ENCODE measurements around the gene SP4.

SP4 gene

GRCh38 chr7:21427871-21428658 lies at the start of gene SP4:
Gene SP4, plus strand, starts transcription at chr7:21428083. Its CDS starts 169 bp downstream, at chr7:21428252.
- DNase-seq, result peak; percentile 95

GRCh38 chr7:21383227-21384220 lies 44.4 kb upstream of the SP4 start:
- DNase-seq, result no peak

GRCh38 chr7:21393937-21394336 lies 33.9 kb upstream of the SP4 start:
- no peak for DNase-seq

- DNase-seq, result no peak
Observed at GRCh38 chr7:21401944-21402343, 25.9 kb upstream of the SP4 start.

- no peak for DNase-seq
Observed at GRCh38 chr7:21407796-21408480, 19.9 kb upstream of the SP4 start.

- no peak for DNase-seq
Observed at GRCh38 chr7:21408481-21408820, 19.4 kb upstream of the SP4 start.

- no peak for DNase-seq
Observed at GRCh38 chr7:21412410-21412851, 15.5 kb upstream of the SP4 start.

- no peak for DNase-seq
Observed at GRCh38 chr7:21412957-21413356, 14.9 kb upstream of the SP4 start.

GRCh38 chr7:21413502-21413901 lies 14.4 kb upstream of the SP4 start:
- DNase-seq, result no peak

- no peak for DNase-seq
Observed at GRCh38 chr7:21414795-21415393, 13.0 kb upstream of the SP4 start.

- DNase-seq, result no peak
Observed at GRCh38 chr7:21417647-21418046, 10.2 kb upstream of the SP4 start.

- DNase-seq, result no peak
Observed at GRCh38 chr7:21422751-21423150, 5.1 kb upstream of the SP4 start.

GRCh38 chr7:21425290-21425689 lies 2.6 kb upstream of the SP4 start:
- no peak for DNase-seq

GRCh38 chr7:21426286-21427181 lies 1.3 kb upstream of the SP4 start:
- no peak for DNase-seq

GRCh38 chr7:21427182-21427870 lies 557 bp upstream of the SP4 start:
- peak; percentile 100 for DNase-seq

GRCh38 chr7:21428659-21428941 lies 717 bp downstream of the SP4 start:
- no peak for DNase-seq

GRCh38 chr7:21429021-21429420 lies 1.1 kb downstream of the SP4 start:
- DNase-seq, result no peak

- DNase-seq, result no peak
Observed at GRCh38 chr7:21429786-21430574, 2.1 kb downstream of the SP4 start.

GRCh38 chr7:21430575-21430954 lies 2.7 kb downstream of the SP4 start:
- DNase-seq, result no peak

GRCh38 chr7:21443149-21443841 lies 15.4 kb downstream of the SP4 start:
- no peak for DNase-seq

Data from activated CD8-positive, alpha-beta memory T cell treated with anti-CD3 and anti-CD28 coated beads, Interleukin-2, amount 50 U/mL, for 4 hours (primary cell).